ENCODE measurements around the gene MTX1.

- TF ChIP-seq, protein P1, sequence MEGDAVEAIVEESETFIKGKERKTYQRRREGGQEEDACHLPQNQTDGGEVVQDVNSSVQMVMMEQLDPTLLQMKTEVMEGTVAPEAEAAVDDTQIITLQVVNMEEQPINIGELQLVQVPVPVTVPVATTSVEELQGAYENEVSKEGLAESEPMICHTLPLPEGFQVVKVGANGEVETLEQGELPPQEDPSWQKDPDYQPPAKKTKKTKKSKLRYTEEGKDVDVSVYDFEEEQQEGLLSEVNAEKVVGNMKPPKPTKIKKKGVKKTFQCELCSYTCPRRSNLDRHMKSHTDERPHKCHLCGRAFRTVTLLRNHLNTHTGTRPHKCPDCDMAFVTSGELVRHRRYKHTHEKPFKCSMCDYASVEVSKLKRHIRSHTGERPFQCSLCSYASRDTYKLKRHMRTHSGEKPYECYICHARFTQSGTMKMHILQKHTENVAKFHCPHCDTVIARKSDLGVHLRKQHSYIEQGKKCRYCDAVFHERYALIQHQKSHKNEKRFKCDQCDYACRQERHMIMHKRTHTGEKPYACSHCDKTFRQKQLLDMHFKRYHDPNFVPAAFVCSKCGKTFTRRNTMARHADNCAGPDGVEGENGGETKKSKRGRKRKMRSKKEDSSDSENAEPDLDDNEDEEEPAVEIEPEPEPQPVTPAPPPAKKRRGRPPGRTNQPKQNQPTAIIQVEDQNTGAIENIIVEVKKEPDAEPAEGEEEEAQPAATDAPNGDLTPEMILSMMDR (conservative IDR thresholded peaks at IDR 0.05; ENCODE audit: low read depth, low read length), result no peak
- TF ChIP-seq CHD1 (IDR thresholded peaks at IDR 0.05; ENCODE audit: low read depth, low read length) (no peak), POLR2A (IDR thresholded peaks at IDR 0.05; ENCODE audit: low read depth, low read length) (no peak), MAFK (IDR thresholded peaks at IDR 0.05; ENCODE audit: low read depth, low read length) (no peak), RAD21 (IDR thresholded peaks at IDR 0.05; ENCODE audit: low read length) (no peak), NFE2L2 (IDR thresholded peaks at IDR 0.05; ENCODE audit: low read depth, low read length) (no peak), FOS (IDR thresholded peaks at IDR 0.05; ENCODE audit: low read depth, low read length) (no peak), SMC3 (IDR thresholded peaks at IDR 0.05; ENCODE audit: low read depth, low read length) (no peak), MAZ (IDR thresholded peaks at IDR 0.05; ENCODE audit: borderline replicate concordance, low read depth, low read length) (no peak), USF2 (IDR thresholded peaks at IDR 0.05; ENCODE audit: low read depth, low read length) (no peak), RFX5 (IDR thresholded peaks at IDR 0.05; ENCODE audit: low read depth, low read length) (no peak), CEBPB (IDR thresholded peaks at IDR 0.05; ENCODE audit: low read depth, low read length) (no peak)
Measured at GRCh38 chr1:155197901-155198546, 10.5 kb upstream of the MTX1 start.
